Loucy (cell line): ENCODE measurements around the gene PPP3CA.
A peak's percentile ranks its signal among the peaks of the same experiment; 100 is the strongest.

ENCODE experiments used
- H2AFZ ChIP-seq: fragments of 200-600 bp; sonication (generic); 2 replicates; pipeline ENCODE4 v1.6.0; 2016; ENCODE audit warnings: antibody characterized with exemption, mild to moderate bottlenecking, low read length, moderate library complexity
- H3F3A ChIP-seq: fragments of 200-600 bp; 2 replicates; pipeline ENCODE4 v1.6.0; 2016; ENCODE audit warnings: antibody characterized with exemption, low read depth, mild to moderate bottlenecking
- H3K27me3 ChIP-seq: fragments of 200-600 bp; sonication (generic); 2 replicates; pipeline ENCODE4 v1.6.1; 2014; ENCODE audit warnings: low read length, mild to moderate bottlenecking; ENCODE audit not compliant: insufficient read depth, poor library complexity, severe bottlenecking
- H3K36me3 ChIP-seq: fragments of 200-600 bp; sonication (generic); 2 replicates; pipeline ENCODE4 v1.6.1; 2016; ENCODE audit warnings: low read length; ENCODE audit not compliant: insufficient read depth
- H3K4me1 ChIP-seq: fragments of 200-600 bp; sonication (generic); 2 replicates; pipeline ENCODE4 v1.5.1; 2014; ENCODE audit warnings: low read length, mild to moderate bottlenecking; ENCODE audit not compliant: insufficient read depth, poor library complexity, severe bottlenecking
- H3K4me2 ChIP-seq: fragments of 200-600 bp; sonication (generic); 2 replicates; pipeline ENCODE4 v1.6.0; 2014; ENCODE audit warnings: antibody characterized with exemption, low read length, low read depth, mild to moderate bottlenecking; ENCODE audit not compliant: poor library complexity, severe bottlenecking
- H3K4me3 ChIP-seq: fragments of 200-600 bp; sonication (generic); 2 replicates; pipeline ENCODE4 v1.5.1; 2014; ENCODE audit warnings: low read length, mild to moderate bottlenecking, mixed read lengths; ENCODE audit not compliant: poor library complexity, severe bottlenecking
- H3K79me2 ChIP-seq: fragments of 200-600 bp; sonication (generic); 2 replicates; pipeline ENCODE4 v1.6.1; 2014; ENCODE audit warnings: low read length; ENCODE audit not compliant: insufficient read depth
- H3K9ac ChIP-seq: fragments of 200-600 bp; sonication (generic); 2 replicates; pipeline ENCODE4 v1.6.0; 2014; ENCODE audit warnings: mild to moderate bottlenecking, low read depth, low read length, moderate library complexity; ENCODE audit not compliant: poor library complexity, severe bottlenecking
- H3K9me2 ChIP-seq: fragments of 200-600 bp; sonication (generic); replicated peaks from 2 replicates; pipeline ENCODE4 v1.6.1; 2016; ENCODE audit warnings: low read depth, low read length, mixed read lengths
- H3K9me3 ChIP-seq: fragments of 200-600 bp; sonication (generic); 2 replicates; pipeline ENCODE4 v1.6.1; 2014; ENCODE audit warnings: mild to moderate bottlenecking, antibody characterized with exemption, low read length, low read depth; ENCODE audit not compliant: insufficient read depth
- H4K20me1 ChIP-seq: fragments of 200-600 bp; sonication (generic); 2 replicates; pipeline ENCODE4 v1.6.0; 2014; ENCODE audit warnings: antibody characterized with exemption, low read length, mild to moderate bottlenecking; ENCODE audit not compliant: insufficient read depth, poor library complexity, severe bottlenecking
- CTCF ChIP-seq: fragments of 200-600 bp; sonication (generic); conservative IDR thresholded peaks from 2 replicates; pipeline ENCODE4 v1.5.1; 2014; ENCODE audit warnings: mild to moderate bottlenecking, antibody characterized with exemption, low read length
- EZH2phosphoT487 ChIP-seq: fragments of 200-600 bp; IDR thresholded peaks from 2 replicates; pipeline ENCODE4 v1.6.1; 2018; ENCODE audit warnings: antibody characterized with exemption, mild to moderate bottlenecking, moderate library complexity, borderline replicate concordance

PPP3CA gene

GRCh38 chr4:101188906-101189305 lies 158.4 kb downstream of the PPP3CA start:
- no peaks in the 10 kb centered on the region for H3F3A ChIP-seq
- H3K9me2 ChIP-seq, result no peaks in the 10 kb centered on the region
- TF ChIP-seq CTCF (no peak), EZH2phosphoT487 (no peak)
- H3K4me2 ChIP-seq, result no peak overlapping the region
- H3K9me3 ChIP-seq, result no peaks in the 10 kb centered on the region
- H3K4me1 ChIP-seq, result no peaks in the 10 kb centered on the region
- no peak overlapping the region for H3K4me3 ChIP-seq
- no peaks in the 10 kb centered on the region for H3K27me3 ChIP-seq
- no peaks in the 10 kb centered on the region for H3K79me2 ChIP-seq
- H3K9ac ChIP-seq, result no peak overlapping the region
- H4K20me1 ChIP-seq, result no peaks in the 10 kb centered on the region
- no peak overlapping the region for H2AFZ ChIP-seq
- no peaks in the 10 kb centered on the region; the same call in 1 of the 2 replicates for H3K36me3 ChIP-seq

GRCh38 chr4:101187841-101188240 lies 159.5 kb downstream of the PPP3CA start:
- no peaks in the 10 kb centered on the region for H3K27me3 ChIP-seq

GRCh38 chr4:101186567-101187184 lies 160.7 kb downstream of the PPP3CA start:
- Histone ChIP-seq H3K4me3 (no peak overlapping the region), H3F3A (no peaks in the 10 kb centered on the region), H3K9me2 (no peaks in the 10 kb centered on the region), H3K36me3 (peaks cover 11% of the 10 kb centered on the region; the same call in 1 of the 2 replicates), H3K4me2 (no peak overlapping the region), H2AFZ (no peak overlapping the region), H3K9me3 (no peaks in the 10 kb centered on the region), H3K9ac (no peak overlapping the region), H3K4me1 (no peaks in the 10 kb centered on the region), H4K20me1 (no peaks in the 10 kb centered on the region), H3K27me3 (no peaks in the 10 kb centered on the region), H3K79me2 (no peaks in the 10 kb centered on the region)
- TF ChIP-seq CTCF (no peak), EZH2phosphoT487 (no peak)

More at GRCh38 chr4:101187841-101188240, 159.5 kb downstream of the PPP3CA start:
- H3K4me3 ChIP-seq, result no peak overlapping the region
- no peaks in the 10 kb centered on the region for H4K20me1 ChIP-seq
- H3F3A ChIP-seq, result no peaks in the 10 kb centered on the region
- no peak overlapping the region for H3K9ac ChIP-seq
- H3K9me3 ChIP-seq, result no peaks in the 10 kb centered on the region
- H3K9me2 ChIP-seq, result no peaks in the 10 kb centered on the region
- H3K36me3 ChIP-seq, result peaks cover 5% of the 10 kb centered on the region; the same call in 1 of the 2 replicates
- TF ChIP-seq CTCF (peak; percentile 65), EZH2phosphoT487 (no peak)
- H3K4me2 ChIP-seq, result no peak overlapping the region
- H3K79me2 ChIP-seq, result no peaks in the 10 kb centered on the region
- H3K4me1 ChIP-seq, result no peaks in the 10 kb centered on the region
- no peak overlapping the region for H2AFZ ChIP-seq
